Loucy (cell line): ENCODE data around the gene TBCCD1.

Experiments
- H2AFZ ChIP-seq: fragments of 200-600 bp; sonication (generic); 2 replicates; pipeline ENCODE4 v1.6.0; 2016; ENCODE audit warnings: antibody characterized with exemption, mild to moderate bottlenecking, low read length, moderate library complexity
- H3F3A ChIP-seq: fragments of 200-600 bp; 2 replicates; pipeline ENCODE4 v1.6.0; 2016; ENCODE audit warnings: antibody characterized with exemption, low read depth, mild to moderate bottlenecking
- H3K27me3 ChIP-seq: fragments of 200-600 bp; sonication (generic); 2 replicates; pipeline ENCODE4 v1.6.1; 2014; ENCODE audit warnings: low read length, mild to moderate bottlenecking; ENCODE audit not compliant: insufficient read depth, poor library complexity, severe bottlenecking
- H3K36me3 ChIP-seq: fragments of 200-600 bp; sonication (generic); 2 replicates; pipeline ENCODE4 v1.6.1; 2016; ENCODE audit warnings: low read length; ENCODE audit not compliant: insufficient read depth
- H3K4me1 ChIP-seq: fragments of 200-600 bp; sonication (generic); 2 replicates; pipeline ENCODE4 v1.5.1; 2014; ENCODE audit warnings: low read length, mild to moderate bottlenecking; ENCODE audit not compliant: insufficient read depth, poor library complexity, severe bottlenecking
- H3K4me2 ChIP-seq: fragments of 200-600 bp; sonication (generic); 2 replicates; pipeline ENCODE4 v1.6.0; 2014; ENCODE audit warnings: antibody characterized with exemption, low read length, low read depth, mild to moderate bottlenecking; ENCODE audit not compliant: poor library complexity, severe bottlenecking
- H3K4me3 ChIP-seq: fragments of 200-600 bp; sonication (generic); 2 replicates; pipeline ENCODE4 v1.5.1; 2014; ENCODE audit warnings: low read length, mild to moderate bottlenecking, mixed read lengths; ENCODE audit not compliant: poor library complexity, severe bottlenecking
- H3K79me2 ChIP-seq: fragments of 200-600 bp; sonication (generic); 2 replicates; pipeline ENCODE4 v1.6.1; 2014; ENCODE audit warnings: low read length; ENCODE audit not compliant: insufficient read depth
- H3K9ac ChIP-seq: fragments of 200-600 bp; sonication (generic); 2 replicates; pipeline ENCODE4 v1.6.0; 2014; ENCODE audit warnings: mild to moderate bottlenecking, low read depth, low read length, moderate library complexity; ENCODE audit not compliant: poor library complexity, severe bottlenecking
- H3K9me2 ChIP-seq: fragments of 200-600 bp; sonication (generic); replicated peaks from 2 replicates; pipeline ENCODE4 v1.6.1; 2016; ENCODE audit warnings: low read depth, low read length, mixed read lengths
- H3K9me3 ChIP-seq: fragments of 200-600 bp; sonication (generic); 2 replicates; pipeline ENCODE4 v1.6.1; 2014; ENCODE audit warnings: mild to moderate bottlenecking, antibody characterized with exemption, low read length, low read depth; ENCODE audit not compliant: insufficient read depth
- H4K20me1 ChIP-seq: fragments of 200-600 bp; sonication (generic); 2 replicates; pipeline ENCODE4 v1.6.0; 2014; ENCODE audit warnings: antibody characterized with exemption, low read length, mild to moderate bottlenecking; ENCODE audit not compliant: insufficient read depth, poor library complexity, severe bottlenecking
- CTCF ChIP-seq: fragments of 200-600 bp; sonication (generic); conservative IDR thresholded peaks from 2 replicates; pipeline ENCODE4 v1.5.1; 2014; ENCODE audit warnings: mild to moderate bottlenecking, antibody characterized with exemption, low read length
- EZH2phosphoT487 ChIP-seq: fragments of 200-600 bp; IDR thresholded peaks from 2 replicates; pipeline ENCODE4 v1.6.1; 2018; ENCODE audit warnings: antibody characterized with exemption, mild to moderate bottlenecking, moderate library complexity, borderline replicate concordance

Gene TBCCD1

GRCh38 chr3:186608624-186609215, 41.6 kb upstream of the TBCCD1 start:
- H3K9me2 ChIP-seq = no peaks in the 10 kb centered on the region
- no peak overlapping the region for H3K9ac ChIP-seq
- H2AFZ ChIP-seq = peak overlapping the region; percentile 40; the same call in 1 of the 2 replicates
- H3F3A ChIP-seq = no peaks in the 10 kb centered on the region
- H3K9me3 ChIP-seq = no peaks in the 10 kb centered on the region
- H4K20me1 ChIP-seq = no peaks in the 10 kb centered on the region
- H3K79me2 ChIP-seq = no peaks in the 10 kb centered on the region
- H3K4me1 ChIP-seq = no peaks in the 10 kb centered on the region
- no peak overlapping the region for H3K4me3 ChIP-seq
- no peak overlapping the region for H3K4me2 ChIP-seq
- TF ChIP-seq EZH2phosphoT487 (no peak), CTCF (no peak)
- no peaks in the 10 kb centered on the region for H3K36me3 ChIP-seq
- H3K27me3 ChIP-seq = no peaks in the 10 kb centered on the region

- H3K9me3 ChIP-seq = no peaks in the 10 kb centered on the region
- no peak overlapping the region for H2AFZ ChIP-seq
- H3K4me1 ChIP-seq = no peaks in the 10 kb centered on the region
- H3K4me3 ChIP-seq = no peak overlapping the region
- no peaks in the 10 kb centered on the region for H3K27me3 ChIP-seq
- H3K9ac ChIP-seq = no peak overlapping the region
- no peak overlapping the region for H3K4me2 ChIP-seq
- no peaks in the 10 kb centered on the region for H4K20me1 ChIP-seq
- H3F3A ChIP-seq = no peaks in the 10 kb centered on the region
- TF ChIP-seq EZH2phosphoT487 = no peak
- no peak for TF ChIP-seq CTCF
- no peaks in the 10 kb centered on the region for H3K36me3 ChIP-seq
- no peaks in the 10 kb centered on the region for H3K9me2 ChIP-seq
- H3K79me2 ChIP-seq = no peaks in the 10 kb centered on the region
Observed at GRCh38 chr3:186605561-186606545, 38.7 kb upstream of the TBCCD1 start.

GRCh38 chr3:186605078-186605477, 37.9 kb upstream of the TBCCD1 start:
- no peaks in the 10 kb centered on the region for H3K9me2 ChIP-seq
- H3K27me3 ChIP-seq = no peaks in the 10 kb centered on the region
- TF ChIP-seq EZH2phosphoT487 (no peak), CTCF (no peak)
- no peaks in the 10 kb centered on the region for H4K20me1 ChIP-seq
- H3K4me3 ChIP-seq = no peak overlapping the region
- H3K9ac ChIP-seq = no peak overlapping the region
- no peaks in the 10 kb centered on the region for H3K79me2 ChIP-seq
- no peaks in the 10 kb centered on the region for H3K36me3 ChIP-seq
- H3K4me1 ChIP-seq = no peaks in the 10 kb centered on the region
- H3K4me2 ChIP-seq = no peak overlapping the region
- no peaks in the 10 kb centered on the region for H3K9me3 ChIP-seq
- no peak overlapping the region for H2AFZ ChIP-seq
- no peaks in the 10 kb centered on the region for H3F3A ChIP-seq
